ENCODE data around the gene IQSEC2.

The IQSEC2 gene

DNA sequence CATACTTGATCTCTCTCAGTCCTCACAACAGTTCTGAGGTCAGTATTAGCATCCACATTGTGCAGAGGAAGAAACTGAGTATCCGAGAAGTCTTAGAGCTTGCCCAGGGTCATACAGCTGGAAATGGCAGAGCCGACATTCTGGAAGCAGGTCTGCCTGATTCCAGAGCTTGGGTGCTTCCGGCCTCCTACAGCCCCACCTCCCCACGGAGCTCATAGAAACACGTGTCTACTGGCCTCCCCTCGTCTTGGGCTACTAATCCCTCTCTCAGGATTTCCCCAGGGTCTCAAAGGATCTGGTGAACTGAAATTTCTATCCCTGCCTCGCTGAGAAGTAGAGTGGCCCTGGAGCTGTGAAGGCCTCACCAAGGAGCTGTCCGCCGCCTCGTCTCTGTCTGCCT is 44.3 kb downstream of the IQSEC2 start:
- no peak overlapping the region for H3K27ac ChIP-seq (ENCODE audit: low read length)
- TF ChIP-seq EZH2phosphoT487 (IDR thresholded peaks at IDR 0.05; ENCODE audit: low read depth): no peak
- TF ChIP-seq, protein P1, sequence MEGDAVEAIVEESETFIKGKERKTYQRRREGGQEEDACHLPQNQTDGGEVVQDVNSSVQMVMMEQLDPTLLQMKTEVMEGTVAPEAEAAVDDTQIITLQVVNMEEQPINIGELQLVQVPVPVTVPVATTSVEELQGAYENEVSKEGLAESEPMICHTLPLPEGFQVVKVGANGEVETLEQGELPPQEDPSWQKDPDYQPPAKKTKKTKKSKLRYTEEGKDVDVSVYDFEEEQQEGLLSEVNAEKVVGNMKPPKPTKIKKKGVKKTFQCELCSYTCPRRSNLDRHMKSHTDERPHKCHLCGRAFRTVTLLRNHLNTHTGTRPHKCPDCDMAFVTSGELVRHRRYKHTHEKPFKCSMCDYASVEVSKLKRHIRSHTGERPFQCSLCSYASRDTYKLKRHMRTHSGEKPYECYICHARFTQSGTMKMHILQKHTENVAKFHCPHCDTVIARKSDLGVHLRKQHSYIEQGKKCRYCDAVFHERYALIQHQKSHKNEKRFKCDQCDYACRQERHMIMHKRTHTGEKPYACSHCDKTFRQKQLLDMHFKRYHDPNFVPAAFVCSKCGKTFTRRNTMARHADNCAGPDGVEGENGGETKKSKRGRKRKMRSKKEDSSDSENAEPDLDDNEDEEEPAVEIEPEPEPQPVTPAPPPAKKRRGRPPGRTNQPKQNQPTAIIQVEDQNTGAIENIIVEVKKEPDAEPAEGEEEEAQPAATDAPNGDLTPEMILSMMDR (IDR thresholded peaks at IDR 0.05; ENCODE audit: low read depth, low read length): no peak
- no peaks in the 10 kb centered on the region for H3K79me2 ChIP-seq (ENCODE audit: low read length)
- no peaks in the 10 kb centered on the region for H3K27me3 ChIP-seq (ENCODE audit: low read depth, low read length)
- no peaks in the 10 kb centered on the region for H3K9me3 ChIP-seq (ENCODE audit: insufficient read depth, low read length)
- no peaks in the 10 kb centered on the region for H4K20me1 ChIP-seq (ENCODE audit: insufficient read depth, low read length)
- H2AFZ ChIP-seq (ENCODE audit: low read depth, low read length): no peak overlapping the region
- no peaks in the 10 kb centered on the region for H3K4me1 ChIP-seq (ENCODE audit: low read length)
- no peak overlapping the region for H3K9ac ChIP-seq (ENCODE audit: low read length)
- no peaks in the 10 kb centered on the region for H3K36me3 ChIP-seq (replicated peaks; ENCODE audit: low read depth, low read length)
- no peak overlapping the region for H3K4me2 ChIP-seq (ENCODE audit: low read length)
- H3K4me3 ChIP-seq (ENCODE audit: low read length): no peak overlapping the region

DNA sequence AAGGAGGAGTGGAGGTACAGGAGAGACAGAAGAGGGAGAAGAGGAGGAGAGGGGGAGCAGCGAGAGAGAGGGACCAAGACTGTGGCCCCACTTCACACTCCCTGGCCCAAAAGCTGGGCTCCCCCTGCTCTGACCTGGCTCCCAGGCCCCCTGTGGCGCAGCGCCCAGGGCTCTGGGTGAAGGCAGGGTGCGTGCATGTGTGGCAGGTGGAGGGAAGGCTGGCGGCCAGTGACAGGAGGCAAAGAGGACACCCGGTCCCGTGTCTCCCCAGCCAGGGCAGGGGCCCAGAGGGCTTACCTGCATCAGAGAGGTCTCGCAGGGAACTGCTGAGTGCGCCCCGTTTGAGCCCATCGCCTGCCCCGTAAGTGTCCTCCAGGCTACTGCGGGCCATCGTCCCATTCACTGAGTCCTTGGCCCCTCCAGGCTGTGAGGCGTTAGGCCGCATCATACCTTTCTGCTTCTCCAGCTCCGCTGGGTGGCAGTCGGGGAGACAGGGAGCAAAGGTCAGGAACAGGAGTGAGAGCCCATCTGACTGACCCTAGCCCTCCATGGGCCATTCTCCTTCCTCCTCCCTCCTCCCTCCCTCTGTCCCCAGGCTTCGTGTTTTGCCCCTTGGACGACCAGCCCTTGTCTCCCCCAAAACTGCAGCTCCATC is 45.2 kb downstream of the IQSEC2 start:
- H3K4me1 ChIP-seq (ENCODE audit: low read length): no peaks in the 10 kb centered on the region
- H2AFZ ChIP-seq (ENCODE audit: low read depth, low read length): no peak overlapping the region
- no peaks in the 10 kb centered on the region for H3K79me2 ChIP-seq (ENCODE audit: low read length)
- no peaks in the 10 kb centered on the region for H3K36me3 ChIP-seq (replicated peaks; ENCODE audit: low read depth, low read length)
- no peaks in the 10 kb centered on the region for H4K20me1 ChIP-seq (ENCODE audit: insufficient read depth, low read length)
- no peaks in the 10 kb centered on the region for H3K9me3 ChIP-seq (ENCODE audit: insufficient read depth, low read length)
- no peak overlapping the region for H3K4me2 ChIP-seq (ENCODE audit: low read length)
- H3K27ac ChIP-seq (ENCODE audit: low read length): no peak overlapping the region
- H3K4me3 ChIP-seq (ENCODE audit: low read length): no peak overlapping the region
- H3K9ac ChIP-seq (ENCODE audit: low read length): no peak overlapping the region
- no peaks in the 10 kb centered on the region for H3K27me3 ChIP-seq (ENCODE audit: low read depth, low read length)
- TF ChIP-seq EZH2phosphoT487 (IDR thresholded peaks at IDR 0.05; ENCODE audit: low read depth): no peak
- TF ChIP-seq, protein P1 (IDR thresholded peaks at IDR 0.05; ENCODE audit: low read depth, low read length): no peak

DNA sequence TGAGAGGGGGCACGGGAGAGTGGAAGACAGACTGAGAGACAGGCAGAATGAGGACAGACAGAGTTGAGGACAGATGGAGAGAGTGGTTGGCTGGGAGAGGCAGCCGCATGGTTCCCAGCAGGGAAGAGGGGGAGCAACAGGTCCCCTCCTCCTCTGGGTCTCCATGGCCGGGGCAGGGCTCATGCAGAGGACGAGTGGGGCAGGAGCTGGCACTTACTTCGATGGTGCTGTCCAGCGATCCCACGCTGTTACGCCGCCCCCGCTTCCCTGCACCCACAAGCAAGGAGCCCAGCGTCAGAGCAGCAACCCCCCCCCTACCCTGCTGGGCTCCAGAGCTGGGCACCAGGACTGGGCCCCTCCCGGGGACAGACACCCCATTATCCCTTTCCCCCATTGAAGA is 45.8 kb downstream of the IQSEC2 start:
- Histone ChIP-seq H2AFZ (ENCODE audit: low read depth, low read length) (no peak overlapping the region), H4K20me1 (ENCODE audit: insufficient read depth, low read length) (no peaks in the 10 kb centered on the region), H3K4me1 (ENCODE audit: low read length) (no peaks in the 10 kb centered on the region), H3K9ac (ENCODE audit: low read length) (no peak overlapping the region), H3K36me3 (replicated peaks; ENCODE audit: low read depth, low read length) (no peaks in the 10 kb centered on the region), H3K4me3 (ENCODE audit: low read length) (no peak overlapping the region), H3K4me2 (ENCODE audit: low read length) (no peak overlapping the region), H3K27me3 (ENCODE audit: low read depth, low read length) (no peaks in the 10 kb centered on the region), H3K79me2 (ENCODE audit: low read length) (no peaks in the 10 kb centered on the region), H3K9me3 (ENCODE audit: insufficient read depth, low read length) (no peaks in the 10 kb centered on the region), H3K27ac (ENCODE audit: low read length) (no peak overlapping the region)
- TF ChIP-seq, protein P1 (IDR thresholded peaks at IDR 0.05; ENCODE audit: low read depth, low read length): no peak
- TF ChIP-seq EZH2phosphoT487 (IDR thresholded peaks at IDR 0.05; ENCODE audit: low read depth): no peak

DNA sequence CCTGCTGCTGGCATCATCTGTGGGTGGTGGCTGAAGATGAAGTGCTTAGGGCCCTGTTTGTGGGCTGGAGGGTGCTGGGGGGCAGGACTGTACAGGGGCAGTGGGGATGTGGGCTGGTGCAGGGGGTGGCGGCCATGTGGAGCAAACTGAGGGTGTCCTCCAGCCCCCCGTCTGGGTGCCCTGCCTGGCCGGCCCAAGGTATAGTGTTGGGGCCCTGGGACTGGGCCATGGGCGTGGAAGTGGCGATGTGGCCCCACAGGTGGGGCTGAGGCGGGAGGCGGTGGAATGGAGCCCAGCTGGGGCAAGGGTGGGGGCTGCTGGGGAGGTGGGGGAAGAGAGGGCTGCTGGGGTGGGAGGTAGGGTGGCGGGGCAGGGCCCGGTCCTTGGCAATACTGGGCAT is 46.9 kb downstream of the IQSEC2 start:
- H3K4me2 ChIP-seq (ENCODE audit: low read length): no peak overlapping the region
- H3K9ac ChIP-seq (ENCODE audit: low read length): no peak overlapping the region
- no peaks in the 10 kb centered on the region for H3K79me2 ChIP-seq (ENCODE audit: low read length)
- H3K27ac ChIP-seq (ENCODE audit: low read length): no peak overlapping the region
- H3K27me3 ChIP-seq (ENCODE audit: low read depth, low read length): no peaks in the 10 kb centered on the region
- no peaks in the 10 kb centered on the region for H4K20me1 ChIP-seq (ENCODE audit: insufficient read depth, low read length)
- H3K36me3 ChIP-seq (replicated peaks; ENCODE audit: low read depth, low read length): no peaks in the 10 kb centered on the region
- H3K9me3 ChIP-seq (ENCODE audit: insufficient read depth, low read length): no peaks in the 10 kb centered on the region
- H3K4me1 ChIP-seq (ENCODE audit: low read length): no peaks in the 10 kb centered on the region
- TF ChIP-seq, protein P1 (IDR thresholded peaks at IDR 0.05; ENCODE audit: low read depth, low read length): no peak
- TF ChIP-seq EZH2phosphoT487 (IDR thresholded peaks at IDR 0.05; ENCODE audit: low read depth): no peak
- no peak overlapping the region for H2AFZ ChIP-seq (ENCODE audit: low read depth, low read length)
- no peak overlapping the region for H3K4me3 ChIP-seq (ENCODE audit: low read length)
